ENCODE results near the gene CD274. TPM values are rescaled to one million over a fixed set of nuclear protein-coding genes. Genes with fewer than 3 reads are reported as not detected.
A peak's percentile ranks its signal among the peaks of the same experiment; 100 is the strongest.

CD274 gene
- total RNA-seq, 4 donors from 2014 or later: 0.80 to 2.9 (median 1.2) TPM; not detected in 1

DNA sequence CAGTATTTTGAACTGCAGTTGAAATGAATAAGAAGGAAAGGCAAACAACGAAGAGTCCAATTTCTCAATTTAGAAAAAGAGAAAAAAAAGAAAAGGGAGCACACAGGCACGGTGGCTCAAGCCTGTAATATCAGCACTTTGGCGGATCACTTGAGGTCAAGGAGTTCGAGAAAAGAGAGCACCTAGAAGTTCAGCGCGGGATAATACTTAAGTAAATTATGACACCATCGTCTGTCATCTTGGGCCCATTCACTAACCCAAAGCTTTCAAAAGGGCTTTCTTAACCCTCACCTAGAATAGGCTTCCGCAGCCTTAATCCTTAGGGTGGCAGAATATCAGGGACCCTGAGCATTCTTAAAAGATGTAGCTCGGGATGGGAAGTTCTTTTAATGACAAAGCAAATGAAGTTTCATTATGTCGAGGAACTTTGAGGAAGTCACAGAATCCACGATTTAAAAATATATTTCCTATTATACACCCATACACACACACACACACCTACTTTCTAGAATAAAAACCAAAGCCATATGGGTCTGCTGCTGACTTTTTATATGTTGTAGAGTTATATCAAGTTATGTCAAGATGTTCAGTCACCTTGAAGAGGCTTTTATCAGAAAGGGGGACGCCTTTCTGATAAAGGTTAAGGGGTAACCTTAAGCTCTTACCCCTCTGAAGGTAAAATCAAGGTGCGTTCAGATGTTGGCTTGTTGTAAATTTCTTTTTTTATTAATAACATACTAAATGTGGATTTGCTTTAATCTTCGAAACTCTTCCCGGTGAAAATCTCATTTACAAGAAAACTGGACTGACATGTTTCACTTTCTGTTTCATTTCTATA is 602 bp upstream of the CD274 start:
- peak overlapping the region; percentile 78 to 96 (median 86) for H3K27ac ChIP-seq
- peaks cover 0 to 25% (median 4%) of the 10 kb centered on the region in 4 donors for H3K4me1 ChIP-seq
- TF ChIP-seq CTCF (IDR thresholded peaks at IDR 0.05): no peak
- no peak for TF ChIP-seq POLR2AphosphoS5 (IDR thresholded peaks at IDR 0.05)
- TF ChIP-seq EP300 (IDR thresholded peaks at IDR 0.05; ENCODE audit: low read depth): no peak
- TF ChIP-seq POLR2A (IDR thresholded peaks at IDR 0.05): no peak
- H3K9me3 ChIP-seq: no peaks in the 10 kb centered on the region
- in situ Hi-C loops (cut with MboI; ENCODE audit: low pct_ligation_motif_present in 1 of 4, low pct_unique_long_range_greater_than_20kb in 1 of 4, low sequenced_read_pairs in 3 of 4) (loop anchor here in 3 of 4 donors (10.0 to 25.0 kb wide), 5 partner anchors 145 to 687 kb away; partner anchors contain the start of genes INSL6 (in 1 of the 3) and JAK2 (in 1 of the 3)), intact Hi-C loops (cut with DNase I; ENCODE audit: low total_unique reads) (no loop called here)
- no peaks in the 10 kb centered on the region for H3K27me3 ChIP-seq
- H3K4me3 ChIP-seq: peak overlapping the region; percentile 18 to 56 (median 36)
- H3K36me3 ChIP-seq: no peaks in the 10 kb centered on the region
- WGBS, 2 donors (ENCODE audit: low coverage in 1 of 2): 41 to 52% methylated on average over 15 of the region's 15 CpGs
- DNase-seq: no peak

DNA sequence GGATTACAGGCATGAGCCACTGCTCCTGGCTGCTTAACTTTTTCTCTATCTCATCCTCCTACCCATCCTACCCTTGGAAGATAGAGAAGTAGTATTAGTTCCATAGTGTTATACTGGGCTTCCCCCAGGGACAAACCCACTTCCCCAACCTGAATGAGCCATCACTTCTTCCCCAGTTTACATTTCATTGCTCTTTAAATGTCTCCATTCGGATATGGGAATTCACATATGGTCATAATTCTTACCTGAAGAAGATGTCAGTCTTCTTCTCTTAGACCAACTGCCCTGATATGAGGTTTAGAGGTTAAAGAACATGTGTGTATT is 1.9 kb downstream of the CD274 start:
- DNase-seq: no peak
- intact Hi-C loops (cut with DNase I; ENCODE audit: low total_unique reads) (no loop called here), in situ Hi-C loops (cut with MboI; ENCODE audit: low pct_ligation_motif_present in 1 of 4, low pct_unique_long_range_greater_than_20kb in 1 of 4, low sequenced_read_pairs in 3 of 4) (loop anchor here in 1 of 4 donors (10.0 kb wide), 1 partner anchor 143 kb away; no protein-coding TSS in a partner anchor)
- Histone ChIP-seq H3K36me3 (no peaks in the 10 kb centered on the region), H3K27me3 (no peaks in the 10 kb centered on the region), H3K9me3 (no peaks in the 10 kb centered on the region), H3K27ac (no peak overlapping the region), H3K4me3 (no peak overlapping the region), H3K4me1 (peaks cover 0 to 25% (median 4%) of the 10 kb centered on the region in 4 donors)
- TF ChIP-seq EP300 (IDR thresholded peaks at IDR 0.05; ENCODE audit: low read depth) (no peak), POLR2AphosphoS5 (IDR thresholded peaks at IDR 0.05) (no peak), POLR2A (IDR thresholded peaks at IDR 0.05) (no peak), CTCF (IDR thresholded peaks at IDR 0.05) (no peak)
- WGBS, 2 donors (ENCODE audit: low coverage in 1 of 2): 67 to 86% methylated on average over 1 of the region's 1 CpG

DNA sequence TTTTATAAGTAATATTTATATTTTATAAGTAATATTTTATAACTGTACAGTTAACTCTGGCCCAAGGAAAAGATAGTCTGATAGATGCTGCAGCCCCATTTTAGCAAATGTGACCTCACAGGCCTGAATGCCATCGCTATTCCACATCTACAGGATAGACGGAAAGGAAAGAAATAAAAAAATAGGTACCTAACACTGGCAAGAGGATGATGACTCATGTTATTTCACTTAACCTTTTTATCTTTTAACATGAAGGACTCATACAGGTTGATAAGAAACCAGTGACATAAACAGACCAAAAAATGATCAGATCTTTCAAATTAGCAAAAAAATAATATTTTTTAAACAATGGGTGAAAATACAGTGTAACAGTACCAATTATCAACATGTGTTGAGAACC is 2.7 kb downstream of the CD274 start:
- TF ChIP-seq CTCF (IDR thresholded peaks at IDR 0.05) (no peak), EP300 (IDR thresholded peaks at IDR 0.05; ENCODE audit: low read depth) (no peak), POLR2AphosphoS5 (IDR thresholded peaks at IDR 0.05) (no peak), POLR2A (IDR thresholded peaks at IDR 0.05) (no peak)
- H3K27me3 ChIP-seq: no peaks in the 10 kb centered on the region
- WGBS, 2 donors (ENCODE audit: low coverage in 1 of 2): 83 to 90% methylated on average over 2 of the region's 2 CpGs
- in situ Hi-C loops (cut with MboI; ENCODE audit: low pct_ligation_motif_present in 1 of 4, low pct_unique_long_range_greater_than_20kb in 1 of 4, low sequenced_read_pairs in 3 of 4): loop anchor here in 1 of 4 donors (10.0 kb wide), 1 partner anchor 142 kb away; no protein-coding TSS in a partner anchor
- H3K27ac ChIP-seq: no peak overlapping the region
- DNase-seq: no peak
- H3K4me1 ChIP-seq: peaks cover 0 to 25% (median 4%) of the 10 kb centered on the region in 4 donors
- no peak overlapping the region for H3K4me3 ChIP-seq
- intact Hi-C loops (cut with DNase I; ENCODE audit: low total_unique reads): no loop called here
- no peaks in the 10 kb centered on the region for H3K9me3 ChIP-seq
- H3K36me3 ChIP-seq: no peaks in the 10 kb centered on the region

- 52 to 68% methylated on average over 2 of the region's 2 CpGs for WGBS, 2 donors (ENCODE audit: low coverage in 1 of 2)
- no peaks in the 10 kb centered on the region for H3K27me3 ChIP-seq
- in situ Hi-C loops (cut with MboI; ENCODE audit: low pct_ligation_motif_present in 1 of 4, low pct_unique_long_range_greater_than_20kb in 1 of 4, low sequenced_read_pairs in 3 of 4) (loop anchor here in 1 of 4 donors (10.0 kb wide), 1 partner anchor 141 kb away; no protein-coding TSS in a partner anchor), intact Hi-C loops (cut with DNase I; ENCODE audit: low total_unique reads) (no loop called here)
- no peaks in the 10 kb centered on the region for H3K9me3 ChIP-seq
- H3K4me3 ChIP-seq: no peak overlapping the region
- TF ChIP-seq EP300 (IDR thresholded peaks at IDR 0.05; ENCODE audit: low read depth) (no peak), CTCF (IDR thresholded peaks at IDR 0.05) (no peak), POLR2A (IDR thresholded peaks at IDR 0.05) (no peak), POLR2AphosphoS5 (IDR thresholded peaks at IDR 0.05) (no peak)
- DNase-seq: no peak
- no peaks in the 10 kb centered on the region for H3K36me3 ChIP-seq
- no peak overlapping the region for H3K27ac ChIP-seq
- H3K4me1 ChIP-seq: peaks cover 0 to 25% (median 4%) of the 10 kb centered on the region in 4 donors
Measured at GRCh38 chr9:5453673-5454072, 3.3 kb downstream of the CD274 start.

All from transverse colon (tissue), 4 donors.